ENCODE measurements around the gene MSMB. TPM values are rescaled to one million over a fixed set of nuclear protein-coding genes. Genes with fewer than 3 reads are reported as not detected.

MSMB gene
- total and polyA plus RNA-seq, 5 donors, result not detected

- H3K4me3 ChIP-seq (ENCODE audit: low read length), result no peak overlapping the region
- WGBS, result 71% methylated on average over 12 of the region's 12 CpGs
- no peaks in the 10 kb centered on the region for H3K4me1 ChIP-seq (ENCODE audit: control insufficient read depth, insufficient read depth, low read length)
- no peak for ATAC-seq
- no peak for DNase-seq
- H3K27ac ChIP-seq (ENCODE audit: low read length), result no peak overlapping the region
- intact Hi-C loops (cut with DNase I), result no loop called here
- no peaks in the 10 kb centered on the region for H3K27me3 ChIP-seq (ENCODE audit: control insufficient read depth, insufficient read depth)
- no peaks in the 10 kb centered on the region for H3K9me3 ChIP-seq (ENCODE audit: control insufficient read depth, low read length)
Observed at GRCh38 chr10:46084321-46085165, 38.5 kb upstream of the MSMB start.

GRCh38 chr10:46080886-46081285, 34.8 kb upstream of the MSMB start:
- no peaks in the 10 kb centered on the region for H3K9me3 ChIP-seq (ENCODE audit: control insufficient read depth, low read length)
- 81% methylated on average over 2 of the region's 2 CpGs for WGBS
- no peaks in the 10 kb centered on the region for H3K4me1 ChIP-seq (ENCODE audit: control insufficient read depth, insufficient read depth, low read length)
- no peak overlapping the region for H3K27ac ChIP-seq (ENCODE audit: low read length)
- H3K27me3 ChIP-seq (ENCODE audit: control insufficient read depth, insufficient read depth), result no peaks in the 10 kb centered on the region
- DNase-seq (no peak), ATAC-seq (no peak)
- H3K4me3 ChIP-seq (ENCODE audit: low read length), result no peak overlapping the region
- intact Hi-C loops (cut with DNase I), result no loop called here

- Histone ChIP-seq H3K27me3 (ENCODE audit: control insufficient read depth, insufficient read depth) (no peaks in the 10 kb centered on the region), H3K4me3 (ENCODE audit: low read length) (no peak overlapping the region), H3K4me1 (ENCODE audit: control insufficient read depth, insufficient read depth, low read length) (no peaks in the 10 kb centered on the region), H3K27ac (ENCODE audit: low read length) (no peak overlapping the region), H3K9me3 (ENCODE audit: control insufficient read depth, low read length) (no peaks in the 10 kb centered on the region)
- no peak for DNase-seq
- ATAC-seq, result no peak
- WGBS, result 56% methylated on average over 4 of the region's 4 CpGs
- intact Hi-C loops (cut with DNase I), result no loop called here
Observed at GRCh38 chr10:46079831-46080585, 33.9 kb upstream of the MSMB start.

GRCh38 chr10:46077731-46078413, 31.8 kb upstream of the MSMB start:
- Histone ChIP-seq H3K4me3 (ENCODE audit: low read length) (no peak overlapping the region), H3K9me3 (ENCODE audit: control insufficient read depth, low read length) (no peaks in the 10 kb centered on the region), H3K27ac (ENCODE audit: low read length) (no peak overlapping the region), H3K4me1 (ENCODE audit: control insufficient read depth, insufficient read depth, low read length) (no peaks in the 10 kb centered on the region), H3K27me3 (ENCODE audit: control insufficient read depth, insufficient read depth) (no peaks in the 10 kb centered on the region)
- WGBS, result 76% methylated on average over 5 of the region's 5 CpGs
- intact Hi-C loops (cut with DNase I), result no loop called here
- no peak for DNase-seq
- ATAC-seq, result no peak

- intact Hi-C loops (cut with DNase I), result no loop called here
Observed at GRCh38 chr10:46077141-46077554, 31.1 kb upstream of the MSMB start.

GRCh38 chr10:46075869-46076268, 29.8 kb upstream of the MSMB start:
- intact Hi-C loops (cut with DNase I), result no loop called here
- Histone ChIP-seq H3K4me1 (ENCODE audit: control insufficient read depth, insufficient read depth, low read length) (no peaks in the 10 kb centered on the region), H3K27me3 (ENCODE audit: control insufficient read depth, insufficient read depth) (no peaks in the 10 kb centered on the region), H3K4me3 (ENCODE audit: low read length) (no peak overlapping the region), H3K9me3 (ENCODE audit: control insufficient read depth, low read length) (no peaks in the 10 kb centered on the region), H3K27ac (ENCODE audit: low read length) (no peak overlapping the region)
- ATAC-seq (no peak), DNase-seq (no peak)
- WGBS, result 94% methylated on average over 3 of the region's 3 CpGs

More at GRCh38 chr10:46077141-46077554, 31.1 kb upstream of the MSMB start:
- H3K4me1 ChIP-seq (ENCODE audit: control insufficient read depth, insufficient read depth, low read length), result no peaks in the 10 kb centered on the region
- H3K27ac ChIP-seq (ENCODE audit: low read length), result no peak overlapping the region
- H3K9me3 ChIP-seq (ENCODE audit: control insufficient read depth, low read length), result no peaks in the 10 kb centered on the region
- ATAC-seq (no peak), DNase-seq (no peak)
- WGBS, result 75% methylated on average over 4 of the region's 4 CpGs
- no peak overlapping the region for H3K4me3 ChIP-seq (ENCODE audit: low read length)
- no peaks in the 10 kb centered on the region for H3K27me3 ChIP-seq (ENCODE audit: control insufficient read depth, insufficient read depth)

- no peaks in the 10 kb centered on the region for H3K9me3 ChIP-seq (ENCODE audit: control insufficient read depth, low read length)
- no peak overlapping the region for H3K4me3 ChIP-seq (ENCODE audit: low read length)
- DNase-seq (no peak), ATAC-seq (no peak)
- no peaks in the 10 kb centered on the region for H3K4me1 ChIP-seq (ENCODE audit: control insufficient read depth, insufficient read depth, low read length)
- WGBS, result 76% methylated on average over 4 of the region's 4 CpGs
- H3K27me3 ChIP-seq (ENCODE audit: control insufficient read depth, insufficient read depth), result no peaks in the 10 kb centered on the region
- no peak overlapping the region for H3K27ac ChIP-seq (ENCODE audit: low read length)
- intact Hi-C loops (cut with DNase I), result no loop called here
Observed at GRCh38 chr10:46074196-46074946, 28.3 kb upstream of the MSMB start.

- H3K9me3 ChIP-seq (ENCODE audit: control insufficient read depth, low read length), result no peaks in the 10 kb centered on the region
- H3K4me3 ChIP-seq (ENCODE audit: low read length), result no peak overlapping the region
- ATAC-seq, result no peak
- intact Hi-C loops (cut with DNase I), result no loop called here
- H3K4me1 ChIP-seq (ENCODE audit: control insufficient read depth, insufficient read depth, low read length), result no peaks in the 10 kb centered on the region
- H3K27me3 ChIP-seq (ENCODE audit: control insufficient read depth, insufficient read depth), result no peaks in the 10 kb centered on the region
- no peak for DNase-seq
- no peak overlapping the region for H3K27ac ChIP-seq (ENCODE audit: low read length)
- WGBS, result 94% methylated on average over 1 of the region's 1 CpG
Observed at GRCh38 chr10:46073564-46073963, 27.5 kb upstream of the MSMB start.

- WGBS, result 55% methylated on average over 6 of the region's 6 CpGs
- ATAC-seq (no peak), DNase-seq (no peak)
- intact Hi-C loops (cut with DNase I), result no loop called here
- H3K4me3 ChIP-seq (ENCODE audit: low read length), result no peak overlapping the region
- H3K4me1 ChIP-seq (ENCODE audit: control insufficient read depth, insufficient read depth, low read length), result no peaks in the 10 kb centered on the region
- no peak overlapping the region for H3K27ac ChIP-seq (ENCODE audit: low read length)
- no peaks in the 10 kb centered on the region for H3K9me3 ChIP-seq (ENCODE audit: control insufficient read depth, low read length)
- no peaks in the 10 kb centered on the region for H3K27me3 ChIP-seq (ENCODE audit: control insufficient read depth, insufficient read depth)
Observed at GRCh38 chr10:46070749-46071148, 24.7 kb upstream of the MSMB start.

- Histone ChIP-seq H3K9me3 (ENCODE audit: control insufficient read depth, low read length) (no peaks in the 10 kb centered on the region), H3K4me1 (ENCODE audit: control insufficient read depth, insufficient read depth, low read length) (no peaks in the 10 kb centered on the region), H3K27me3 (ENCODE audit: control insufficient read depth, insufficient read depth) (no peaks in the 10 kb centered on the region), H3K27ac (ENCODE audit: low read length) (no peak overlapping the region), H3K4me3 (ENCODE audit: low read length) (no peak overlapping the region)
- DNase-seq, result no peak
- 65% methylated on average over 6 of the region's 6 CpGs for WGBS
- intact Hi-C loops (cut with DNase I), result no loop called here
- ATAC-seq, result no peak
Observed at GRCh38 chr10:46069771-46070463, 23.8 kb upstream of the MSMB start.
